ENCODE results near the gene MAML3. TPM values are rescaled to one million over a fixed set of nuclear protein-coding genes. Genes with fewer than 3 reads are reported as not detected.

MAML3 gene
- total RNA-seq, 1 donor from 2014 or later, result 59.4 TPM

DNA sequence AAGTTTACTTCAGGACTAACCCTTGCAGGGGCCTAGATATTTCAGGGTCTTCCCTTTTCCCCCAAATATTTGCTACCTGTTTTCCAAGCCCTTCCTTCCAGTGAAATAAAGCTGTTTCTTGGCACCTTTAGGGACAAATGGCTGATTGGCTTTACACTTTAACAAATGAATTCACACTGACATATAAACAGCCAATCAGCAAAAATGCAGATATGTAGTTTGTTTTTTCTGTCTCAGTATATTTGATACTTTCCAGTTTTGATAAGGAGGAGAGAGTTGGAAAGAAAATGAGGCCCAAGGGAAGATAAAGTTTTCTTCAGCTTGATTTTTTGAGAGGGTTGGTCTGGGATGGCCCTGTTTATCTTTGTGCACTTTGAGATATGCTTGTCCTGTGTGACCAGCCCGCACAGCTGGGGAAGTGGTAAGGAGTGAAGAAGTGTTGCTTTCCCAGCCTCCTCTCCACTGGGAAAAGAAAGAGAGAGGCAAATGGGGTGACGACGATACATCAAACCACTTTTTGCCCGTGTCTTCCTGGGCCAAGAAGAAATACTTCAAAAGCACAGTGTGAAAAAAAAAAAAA is 420.9 kb downstream of the MAML3 start:
- DNase-seq, result no peak
- Mint-ChIP-seq H3K27me3 (ENCODE audit: unreplicated experiment) (peaks cover 22% of the 10 kb centered on the region), H3K9me3 (ENCODE audit: unreplicated experiment) (peaks cover 31% of the 10 kb centered on the region), H3K27ac (ENCODE audit: unreplicated experiment) (peak overlapping the region; percentile 40), H3K4me3 (ENCODE audit: unreplicated experiment) (peak overlapping the region; percentile 14), H3K36me3 (ENCODE audit: unreplicated experiment) (peaks cover 8% of the 10 kb centered on the region), H3K4me1 (ENCODE audit: low read depth, unreplicated experiment) (peaks cover 65% of the 10 kb centered on the region)
- TF ChIP-seq, protein P1, sequence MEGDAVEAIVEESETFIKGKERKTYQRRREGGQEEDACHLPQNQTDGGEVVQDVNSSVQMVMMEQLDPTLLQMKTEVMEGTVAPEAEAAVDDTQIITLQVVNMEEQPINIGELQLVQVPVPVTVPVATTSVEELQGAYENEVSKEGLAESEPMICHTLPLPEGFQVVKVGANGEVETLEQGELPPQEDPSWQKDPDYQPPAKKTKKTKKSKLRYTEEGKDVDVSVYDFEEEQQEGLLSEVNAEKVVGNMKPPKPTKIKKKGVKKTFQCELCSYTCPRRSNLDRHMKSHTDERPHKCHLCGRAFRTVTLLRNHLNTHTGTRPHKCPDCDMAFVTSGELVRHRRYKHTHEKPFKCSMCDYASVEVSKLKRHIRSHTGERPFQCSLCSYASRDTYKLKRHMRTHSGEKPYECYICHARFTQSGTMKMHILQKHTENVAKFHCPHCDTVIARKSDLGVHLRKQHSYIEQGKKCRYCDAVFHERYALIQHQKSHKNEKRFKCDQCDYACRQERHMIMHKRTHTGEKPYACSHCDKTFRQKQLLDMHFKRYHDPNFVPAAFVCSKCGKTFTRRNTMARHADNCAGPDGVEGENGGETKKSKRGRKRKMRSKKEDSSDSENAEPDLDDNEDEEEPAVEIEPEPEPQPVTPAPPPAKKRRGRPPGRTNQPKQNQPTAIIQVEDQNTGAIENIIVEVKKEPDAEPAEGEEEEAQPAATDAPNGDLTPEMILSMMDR (IDR thresholded peaks at IDR 0.05; ENCODE audit: partially characterized antibody, unreplicated experiment), result no peak

GRCh38 chr4:139728840-139729239 is 425.1 kb downstream of the MAML3 start:
- Mint-ChIP-seq H3K4me3 (ENCODE audit: unreplicated experiment) (no peak overlapping the region), H3K4me1 (ENCODE audit: low read depth, unreplicated experiment) (peaks cover 37% of the 10 kb centered on the region), H3K27me3 (ENCODE audit: unreplicated experiment) (peaks cover 7% of the 10 kb centered on the region), H3K9me3 (ENCODE audit: unreplicated experiment) (peaks cover 16% of the 10 kb centered on the region), H3K27ac (ENCODE audit: unreplicated experiment) (no peak overlapping the region), H3K36me3 (ENCODE audit: unreplicated experiment) (peaks cover 13% of the 10 kb centered on the region)
- no peak for DNase-seq
- TF ChIP-seq, protein P1 (IDR thresholded peaks at IDR 0.05; ENCODE audit: partially characterized antibody, unreplicated experiment), result no peak

DNA sequence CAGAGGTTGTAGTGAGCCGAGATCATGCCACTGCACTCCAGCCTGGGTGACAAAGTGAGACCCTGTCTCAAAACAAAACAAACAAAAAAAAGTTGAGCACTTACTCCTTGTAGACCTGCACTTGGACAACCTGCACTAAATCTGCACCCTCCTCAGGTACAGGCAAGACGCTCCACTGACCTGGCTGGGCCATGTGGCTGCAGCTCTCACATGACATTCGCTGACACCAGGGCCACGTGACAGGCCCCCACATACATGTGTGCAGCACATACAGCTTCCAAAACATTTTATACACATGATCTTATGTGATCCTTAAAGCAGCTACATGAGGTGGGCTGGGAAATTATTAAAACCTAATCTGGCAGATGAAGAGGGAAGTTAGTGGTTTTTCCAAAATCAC is 425.8 kb downstream of the MAML3 start:
- Mint-ChIP-seq H3K9me3 (ENCODE audit: unreplicated experiment) (peaks cover 16% of the 10 kb centered on the region), H3K27me3 (ENCODE audit: unreplicated experiment) (peaks cover 6% of the 10 kb centered on the region), H3K4me3 (ENCODE audit: unreplicated experiment) (no peak overlapping the region), H3K4me1 (ENCODE audit: low read depth, unreplicated experiment) (peaks cover 33% of the 10 kb centered on the region), H3K27ac (ENCODE audit: unreplicated experiment) (no peak overlapping the region), H3K36me3 (ENCODE audit: unreplicated experiment) (peaks cover 13% of the 10 kb centered on the region)
- TF ChIP-seq, protein P1 (IDR thresholded peaks at IDR 0.05; ENCODE audit: partially characterized antibody, unreplicated experiment), result no peak
- no peak for DNase-seq

- H3K27me3 Mint-ChIP-seq (ENCODE audit: unreplicated experiment), result peaks cover 2% of the 10 kb centered on the region
- peaks cover 23% of the 10 kb centered on the region for H3K4me1 Mint-ChIP-seq (ENCODE audit: low read depth, unreplicated experiment)
- H3K27ac Mint-ChIP-seq (ENCODE audit: unreplicated experiment), result no peak overlapping the region
- H3K36me3 Mint-ChIP-seq (ENCODE audit: unreplicated experiment), result peaks cover 13% of the 10 kb centered on the region
- DNase-seq, result no peak
- peaks cover 14% of the 10 kb centered on the region for H3K9me3 Mint-ChIP-seq (ENCODE audit: unreplicated experiment)
- no peak overlapping the region for H3K4me3 Mint-ChIP-seq (ENCODE audit: unreplicated experiment)
- TF ChIP-seq, protein P1 (IDR thresholded peaks at IDR 0.05; ENCODE audit: partially characterized antibody, unreplicated experiment), result no peak
These were observed 427.4 kb downstream of the MAML3 start for GRCh38 chr4:139726615-139727014.

DNA sequence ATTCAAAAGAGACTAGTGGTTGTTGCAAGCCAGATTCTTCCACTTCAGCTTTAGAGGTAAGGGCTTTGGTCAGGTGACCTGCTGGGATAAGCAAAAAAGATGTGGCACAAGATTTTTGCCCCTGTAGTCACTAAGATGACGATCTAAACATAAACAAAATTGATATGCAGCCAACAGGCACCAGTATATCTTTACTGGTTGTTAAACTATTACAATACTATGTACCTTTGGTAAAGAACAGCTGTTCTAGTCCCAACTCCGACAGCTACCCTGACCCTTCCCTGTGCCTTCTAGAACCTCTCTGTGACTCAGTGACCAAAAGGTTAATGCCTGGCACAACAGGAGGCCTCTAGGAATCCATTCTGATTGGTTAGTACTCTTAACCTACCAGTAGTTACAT is 428.7 kb downstream of the MAML3 start:
- H3K27ac Mint-ChIP-seq (ENCODE audit: unreplicated experiment), result no peak overlapping the region
- peaks cover 2% of the 10 kb centered on the region for H3K27me3 Mint-ChIP-seq (ENCODE audit: unreplicated experiment)

More for the DNA sequence above, 428.7 kb downstream of the MAML3 start:
- peaks cover 8% of the 10 kb centered on the region for H3K9me3 Mint-ChIP-seq (ENCODE audit: unreplicated experiment)
- H3K4me1 Mint-ChIP-seq (ENCODE audit: low read depth, unreplicated experiment), result peaks cover 13% of the 10 kb centered on the region
- H3K4me3 Mint-ChIP-seq (ENCODE audit: unreplicated experiment), result no peak overlapping the region
- peaks cover 13% of the 10 kb centered on the region for H3K36me3 Mint-ChIP-seq (ENCODE audit: unreplicated experiment)
- TF ChIP-seq, protein P1 (IDR thresholded peaks at IDR 0.05; ENCODE audit: partially characterized antibody, unreplicated experiment), result no peak
- no peak for DNase-seq
